ENCODE data around the gene ZNF500.

DNA sequence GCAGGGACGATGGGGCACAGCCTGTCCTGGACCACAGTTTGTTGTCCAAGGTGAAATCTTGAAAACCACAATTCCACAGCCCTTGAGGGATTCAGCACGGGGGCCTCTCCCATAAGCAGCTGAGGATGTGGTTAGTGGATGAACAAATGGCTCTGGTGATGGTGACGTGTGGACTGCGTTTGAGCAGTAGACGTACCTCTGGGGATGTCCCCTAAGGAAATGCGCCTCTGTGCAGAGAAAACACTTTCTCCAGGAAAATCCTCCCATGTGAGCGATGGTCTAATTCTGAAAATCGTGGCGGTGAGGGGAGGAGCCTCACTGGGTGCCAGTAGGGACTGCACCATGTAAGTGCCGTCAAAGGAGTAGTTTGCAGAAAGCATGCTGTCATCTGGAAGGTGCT lies 23.9 kb upstream of the ZNF500 start:
- TF ChIP-seq, protein P1, sequence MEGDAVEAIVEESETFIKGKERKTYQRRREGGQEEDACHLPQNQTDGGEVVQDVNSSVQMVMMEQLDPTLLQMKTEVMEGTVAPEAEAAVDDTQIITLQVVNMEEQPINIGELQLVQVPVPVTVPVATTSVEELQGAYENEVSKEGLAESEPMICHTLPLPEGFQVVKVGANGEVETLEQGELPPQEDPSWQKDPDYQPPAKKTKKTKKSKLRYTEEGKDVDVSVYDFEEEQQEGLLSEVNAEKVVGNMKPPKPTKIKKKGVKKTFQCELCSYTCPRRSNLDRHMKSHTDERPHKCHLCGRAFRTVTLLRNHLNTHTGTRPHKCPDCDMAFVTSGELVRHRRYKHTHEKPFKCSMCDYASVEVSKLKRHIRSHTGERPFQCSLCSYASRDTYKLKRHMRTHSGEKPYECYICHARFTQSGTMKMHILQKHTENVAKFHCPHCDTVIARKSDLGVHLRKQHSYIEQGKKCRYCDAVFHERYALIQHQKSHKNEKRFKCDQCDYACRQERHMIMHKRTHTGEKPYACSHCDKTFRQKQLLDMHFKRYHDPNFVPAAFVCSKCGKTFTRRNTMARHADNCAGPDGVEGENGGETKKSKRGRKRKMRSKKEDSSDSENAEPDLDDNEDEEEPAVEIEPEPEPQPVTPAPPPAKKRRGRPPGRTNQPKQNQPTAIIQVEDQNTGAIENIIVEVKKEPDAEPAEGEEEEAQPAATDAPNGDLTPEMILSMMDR (IDR thresholded peaks at IDR 0.05; ENCODE audit: low read length) = no peak
- TF ChIP-seq EZH2 (IDR thresholded peaks at IDR 0.05; ENCODE audit: borderline replicate concordance, low read length) = no peak
